Fibroblast of lung (primary cell): ENCODE measurements around the gene ZCCHC14.

Source experiments
- EZH2 ChIP-seq: IDR thresholded peaks from 2 replicates; pipeline ENCODE4 v1.5.1; 2012; ENCODE audit warnings: low read length, control low read depth, mild to moderate bottlenecking; ENCODE audit errors: missing control alignments
- TF ChIP-seq, protein P1 (sequence below), 2 donors: IDR thresholded peaks in 1 of 2; conservative IDR thresholded peaks in 1 of 2; 1 replicate in 1 of 2; 2 replicates in 1 of 2; pipeline ENCODE4 v1.5.1; 2011 to 2012; ENCODE audit warnings: low read length in 2 of 2, control low read depth in 1 of 2, inconsistent platforms in 1 of 2, low read depth in 1 of 2, mild to moderate bottlenecking in 1 of 2

DNA sequence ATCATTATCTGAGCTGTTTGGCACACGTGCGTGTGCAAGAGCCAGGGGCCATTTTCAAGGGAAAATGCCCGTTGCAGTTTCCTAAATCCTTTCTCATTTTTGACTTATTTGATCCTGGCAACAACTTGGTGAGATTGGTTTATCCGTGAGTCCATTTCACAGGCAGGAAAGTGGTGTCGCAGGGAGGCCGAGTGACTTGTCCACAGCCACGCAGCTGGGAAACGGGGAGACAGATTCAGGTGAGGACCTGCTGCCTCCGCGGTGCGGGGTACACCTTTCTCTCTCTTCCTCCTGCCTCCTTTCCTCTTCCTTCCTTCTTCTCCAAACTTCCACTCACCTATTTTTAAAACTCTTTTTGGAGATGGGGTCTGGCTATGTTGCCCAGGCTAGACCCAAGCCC lies 46.3 kb upstream of the ZCCHC14 start:
- TF ChIP-seq, protein P1, sequence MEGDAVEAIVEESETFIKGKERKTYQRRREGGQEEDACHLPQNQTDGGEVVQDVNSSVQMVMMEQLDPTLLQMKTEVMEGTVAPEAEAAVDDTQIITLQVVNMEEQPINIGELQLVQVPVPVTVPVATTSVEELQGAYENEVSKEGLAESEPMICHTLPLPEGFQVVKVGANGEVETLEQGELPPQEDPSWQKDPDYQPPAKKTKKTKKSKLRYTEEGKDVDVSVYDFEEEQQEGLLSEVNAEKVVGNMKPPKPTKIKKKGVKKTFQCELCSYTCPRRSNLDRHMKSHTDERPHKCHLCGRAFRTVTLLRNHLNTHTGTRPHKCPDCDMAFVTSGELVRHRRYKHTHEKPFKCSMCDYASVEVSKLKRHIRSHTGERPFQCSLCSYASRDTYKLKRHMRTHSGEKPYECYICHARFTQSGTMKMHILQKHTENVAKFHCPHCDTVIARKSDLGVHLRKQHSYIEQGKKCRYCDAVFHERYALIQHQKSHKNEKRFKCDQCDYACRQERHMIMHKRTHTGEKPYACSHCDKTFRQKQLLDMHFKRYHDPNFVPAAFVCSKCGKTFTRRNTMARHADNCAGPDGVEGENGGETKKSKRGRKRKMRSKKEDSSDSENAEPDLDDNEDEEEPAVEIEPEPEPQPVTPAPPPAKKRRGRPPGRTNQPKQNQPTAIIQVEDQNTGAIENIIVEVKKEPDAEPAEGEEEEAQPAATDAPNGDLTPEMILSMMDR (conservative IDR thresholded peaks at IDR 0.05 in 1 of 2, IDR thresholded peaks at IDR 0.05 in 1 of 2; ENCODE audit: low read depth in 1 of 2, low read length in 2 of 2) = no peak
- TF ChIP-seq EZH2 = no peak
